Mucosa of stomach (tissue), 1 donor: ENCODE measurements around the gene KLF3.
A peak's percentile ranks its signal among the peaks of the same experiment; 100 is the strongest.

ENCODE experiments used
- H3K27me3 ChIP-seq: one replicate; pipeline ENCODE4 v1.7.0; 2013; ENCODE audit warnings: mild to moderate bottlenecking, low read length; ENCODE audit not compliant: control insufficient read depth, insufficient read depth
- H3K36me3 ChIP-seq: one replicate; pipeline ENCODE4 v1.7.0; 2013; ENCODE audit warnings: low read length; ENCODE audit not compliant: control insufficient read depth, insufficient read depth
- H3K4me1 ChIP-seq: one replicate; pipeline ENCODE4 v1.7.0; 2013; ENCODE audit warnings: mild to moderate bottlenecking, low read length; ENCODE audit not compliant: control insufficient read depth, insufficient read depth
- H3K4me3 ChIP-seq: one replicate; pipeline ENCODE4 v1.7.0; 2013; ENCODE audit warnings: low read length
- H3K9ac ChIP-seq: one replicate; pipeline ENCODE4 v1.7.0; 2013; ENCODE audit warnings: mild to moderate bottlenecking, low read length, moderate library complexity
- H3K9me3 ChIP-seq: one replicate; pipeline ENCODE4 v1.7.0; 2013; ENCODE audit warnings: mild to moderate bottlenecking, low read length, moderate library complexity; ENCODE audit not compliant: control insufficient read depth
- donor health status: Pancreatic carcinoma.

KLF3 gene

GRCh38 chr4:38678078-38678477, 14.1 kb downstream of the KLF3 start:
- H3K36me3 ChIP-seq = peaks cover 5% of the 10 kb centered on the region
- no peak overlapping the region for H3K4me3 ChIP-seq
- no peak overlapping the region for H3K9ac ChIP-seq
- no peaks in the 10 kb centered on the region for H3K9me3 ChIP-seq
- no peaks in the 10 kb centered on the region for H3K27me3 ChIP-seq
- peaks cover 52% of the 10 kb centered on the region for H3K4me1 ChIP-seq

GRCh38 chr4:38679921-38680320, 15.9 kb downstream of the KLF3 start:
- no peak overlapping the region for H3K4me3 ChIP-seq
- H3K9me3 ChIP-seq = no peaks in the 10 kb centered on the region
- no peak overlapping the region for H3K9ac ChIP-seq
- no peaks in the 10 kb centered on the region for H3K27me3 ChIP-seq
- H3K36me3 ChIP-seq = peaks cover 5% of the 10 kb centered on the region
- H3K4me1 ChIP-seq = peaks cover 47% of the 10 kb centered on the region

GRCh38 chr4:38681281-38681991, 17.4 kb downstream of the KLF3 start:
- Histone ChIP-seq H3K9me3 (no peaks in the 10 kb centered on the region), H3K9ac (no peak overlapping the region), H3K4me3 (no peak overlapping the region), H3K36me3 (peaks cover 5% of the 10 kb centered on the region), H3K4me1 (peaks cover 50% of the 10 kb centered on the region), H3K27me3 (no peaks in the 10 kb centered on the region)

GRCh38 chr4:38682336-38682735, 18.3 kb downstream of the KLF3 start:
- Histone ChIP-seq H3K4me3 (no peak overlapping the region), H3K9me3 (no peaks in the 10 kb centered on the region), H3K4me1 (peaks cover 48% of the 10 kb centered on the region), H3K27me3 (no peaks in the 10 kb centered on the region), H3K9ac (no peak overlapping the region), H3K36me3 (peaks cover 5% of the 10 kb centered on the region)

GRCh38 chr4:38683276-38683675, 19.3 kb downstream of the KLF3 start:
- Histone ChIP-seq H3K4me1 (peaks cover 39% of the 10 kb centered on the region), H3K9ac (no peak overlapping the region), H3K4me3 (no peak overlapping the region), H3K27me3 (no peaks in the 10 kb centered on the region), H3K9me3 (no peaks in the 10 kb centered on the region), H3K36me3 (peaks cover 5% of the 10 kb centered on the region)

- Histone ChIP-seq H3K4me3 (no peak overlapping the region), H3K4me1 (peaks cover 44% of the 10 kb centered on the region), H3K27me3 (no peaks in the 10 kb centered on the region), H3K9me3 (no peaks in the 10 kb centered on the region), H3K36me3 (peaks cover 10% of the 10 kb centered on the region), H3K9ac (peak overlapping the region; percentile 2)
These were observed 20.3 kb downstream of the KLF3 start for GRCh38 chr4:38684271-38684670.

GRCh38 chr4:38684951-38685844, 21.2 kb downstream of the KLF3 start:
- Histone ChIP-seq H3K9ac (peak overlapping the region; percentile 2), H3K9me3 (no peaks in the 10 kb centered on the region), H3K4me3 (no peak overlapping the region), H3K4me1 (peaks cover 44% of the 10 kb centered on the region), H3K36me3 (peaks cover 10% of the 10 kb centered on the region), H3K27me3 (no peaks in the 10 kb centered on the region)

GRCh38 chr4:38686682-38687081, 22.7 kb downstream of the KLF3 start:
- H3K4me1 ChIP-seq = peaks cover 39% of the 10 kb centered on the region
- peaks cover 4% of the 10 kb centered on the region for H3K36me3 ChIP-seq

GRCh38 chr4:38687571-38688011, 23.6 kb downstream of the KLF3 start:
- no peaks in the 10 kb centered on the region for H3K27me3 ChIP-seq
- H3K4me1 ChIP-seq = peaks cover 46% of the 10 kb centered on the region
- peaks cover 11% of the 10 kb centered on the region for H3K36me3 ChIP-seq
- no peaks in the 10 kb centered on the region for H3K9me3 ChIP-seq
- H3K9ac ChIP-seq = no peak overlapping the region
- H3K4me3 ChIP-seq = no peak overlapping the region

More at GRCh38 chr4:38686682-38687081, 22.7 kb downstream of the KLF3 start:
- H3K9ac ChIP-seq = no peak overlapping the region
- no peaks in the 10 kb centered on the region for H3K9me3 ChIP-seq
- no peaks in the 10 kb centered on the region for H3K27me3 ChIP-seq
- no peak overlapping the region for H3K4me3 ChIP-seq

- Histone ChIP-seq H3K36me3 (peaks cover 14% of the 10 kb centered on the region), H3K27me3 (no peaks in the 10 kb centered on the region), H3K9ac (no peak overlapping the region), H3K4me1 (peaks cover 47% of the 10 kb centered on the region), H3K9me3 (no peaks in the 10 kb centered on the region), H3K4me3 (no peak overlapping the region)
These were observed 24.8 kb downstream of the KLF3 start for GRCh38 chr4:38688676-38689355.

- peaks cover 40% of the 10 kb centered on the region for H3K4me1 ChIP-seq
- H3K9me3 ChIP-seq = no peaks in the 10 kb centered on the region
- H3K4me3 ChIP-seq = no peak overlapping the region
- H3K36me3 ChIP-seq = peaks cover 22% of the 10 kb centered on the region
- H3K9ac ChIP-seq = no peak overlapping the region
- H3K27me3 ChIP-seq = no peaks in the 10 kb centered on the region
These were observed 27.4 kb downstream of the KLF3 start for GRCh38 chr4:38691251-38692008.
